ENCODE data around the gene VGLL4. TPM values are rescaled to one million over a fixed set of nuclear protein-coding genes. Genes with fewer than 3 reads are reported as not detected.

Gene VGLL4
- total RNA-seq, 4 donors from 2014 or later = 66.8 to 86.5 (median 75.9) TPM

- Histone ChIP-seq H3K27ac (no peak overlapping the region), H3K9me3 (no peaks in the 10 kb centered on the region), H3K4me1 (peaks cover 21% of the 10 kb centered on the region), H3K36me3 (no peaks in the 10 kb centered on the region), H3K27me3 (no peaks in the 10 kb centered on the region), H3K4me3 (no peak overlapping the region)
- DNase-seq (ENCODE audit: low spot score in 2 of 2) = peak in 1 of 2 donors; percentile 54
- 97% methylated on average over 12 of the region's 12 CpGs for WGBS
- no peak for TF ChIP-seq EP300 (IDR thresholded peaks at IDR 0.05)
- no peak for TF ChIP-seq POLR2A (IDR thresholded peaks at IDR 0.05)
- no peak for TF ChIP-seq POLR2AphosphoS5 (IDR thresholded peaks at IDR 0.05)
- no peak for TF ChIP-seq CTCF (IDR thresholded peaks at IDR 0.05)
These were observed 106.6 kb downstream of the VGLL4 start for GRCh38 chr3:11536936-11537612.

GRCh38 chr3:11536132-11536935, 107.4 kb downstream of the VGLL4 start:
- Histone ChIP-seq H3K27ac (no peak overlapping the region), H3K36me3 (no peaks in the 10 kb centered on the region), H3K4me1 (peaks cover 21% of the 10 kb centered on the region), H3K4me3 (no peak overlapping the region), H3K9me3 (no peaks in the 10 kb centered on the region), H3K27me3 (no peaks in the 10 kb centered on the region)
- 89% methylated on average over 20 of the region's 23 CpGs for WGBS
- TF ChIP-seq POLR2A (IDR thresholded peaks at IDR 0.05) = no peak
- no peak for TF ChIP-seq CTCF (IDR thresholded peaks at IDR 0.05)
- TF ChIP-seq POLR2AphosphoS5 (IDR thresholded peaks at IDR 0.05) = no peak
- no peak for TF ChIP-seq EP300 (IDR thresholded peaks at IDR 0.05)
- DNase-seq (ENCODE audit: low spot score in 2 of 2) = peak in 1 of 2 donors; percentile 64

GRCh38 chr3:11535243-11535960, 108.3 kb downstream of the VGLL4 start:
- 94% methylated on average over 10 of the region's 13 CpGs for WGBS
- H3K4me1 ChIP-seq = peaks cover 28% of the 10 kb centered on the region
- H3K27me3 ChIP-seq = no peaks in the 10 kb centered on the region
- peak in 1 of 2 donors; percentile 41 for DNase-seq (ENCODE audit: low spot score in 2 of 2)
- H3K9me3 ChIP-seq = no peaks in the 10 kb centered on the region
- no peak overlapping the region for H3K27ac ChIP-seq
- H3K36me3 ChIP-seq = no peaks in the 10 kb centered on the region
- TF ChIP-seq POLR2A (IDR thresholded peaks at IDR 0.05) (no peak), EP300 (IDR thresholded peaks at IDR 0.05) (no peak), POLR2AphosphoS5 (IDR thresholded peaks at IDR 0.05) (no peak), CTCF (IDR thresholded peaks at IDR 0.05) (no peak)
- H3K4me3 ChIP-seq = no peak overlapping the region

GRCh38 chr3:11534793-11535101, 109.0 kb downstream of the VGLL4 start:
- DNase-seq (ENCODE audit: low spot score in 2 of 2) = no peak
- no peak for TF ChIP-seq POLR2AphosphoS5 (IDR thresholded peaks at IDR 0.05)
- TF ChIP-seq POLR2A (IDR thresholded peaks at IDR 0.05) = no peak
- TF ChIP-seq CTCF (IDR thresholded peaks at IDR 0.05) = no peak
- TF ChIP-seq EP300 (IDR thresholded peaks at IDR 0.05) = no peak
- H3K27me3 ChIP-seq = no peaks in the 10 kb centered on the region
- 92% methylated on average over 7 of the region's 7 CpGs for WGBS
- peaks cover 33% of the 10 kb centered on the region for H3K4me1 ChIP-seq
- H3K4me3 ChIP-seq = no peak overlapping the region
- H3K27ac ChIP-seq = peak overlapping the region; percentile 71
- no peaks in the 10 kb centered on the region for H3K9me3 ChIP-seq
- no peaks in the 10 kb centered on the region for H3K36me3 ChIP-seq
